Thyroid gland (tissue), 4 donors: ENCODE measurements around the gene SPATA31A3.
"Not testable (repeated sequence)": the region's sequence is repeated elsewhere in the genome, so short reads cannot be mapped to it uniquely, and the experiment has no call there.

Experiments used
- CTCF ChIP-seq, 6 experiments: fragments of 200-600 bp in 3 of 6; fragments of 450-650 bp in 3 of 6; sonication (generic) in 3 of 6; IDR thresholded peaks; one replicate each; pipeline ENCODE4 v1.5.1; 2016 to 2019; ENCODE audit warnings: antibody characterized with exemption in 6 of 6, mild to moderate bottlenecking in 2 of 6, inconsistent platforms in 1 of 6, moderate library complexity in 1 of 6
- POLR2A ChIP-seq, 2 donors: fragments of 450-650 bp; IDR thresholded peaks; one replicate each; pipeline ENCODE4 v1.6.1; 2017; ENCODE audit warnings: antibody characterized with exemption in 2 of 2, mild to moderate bottlenecking in 2 of 2, moderate library complexity in 1 of 2

- not testable (repeated sequence) for TF ChIP-seq CTCF, POLR2A (IDR thresholded peaks at IDR 0.05)
Observed at GRCh38 chr9:66952576-66952975, 39.8 kb downstream of the SPATA31A3 start.
